ENCODE results near the gene GSN.

Gene GSN

DNA sequence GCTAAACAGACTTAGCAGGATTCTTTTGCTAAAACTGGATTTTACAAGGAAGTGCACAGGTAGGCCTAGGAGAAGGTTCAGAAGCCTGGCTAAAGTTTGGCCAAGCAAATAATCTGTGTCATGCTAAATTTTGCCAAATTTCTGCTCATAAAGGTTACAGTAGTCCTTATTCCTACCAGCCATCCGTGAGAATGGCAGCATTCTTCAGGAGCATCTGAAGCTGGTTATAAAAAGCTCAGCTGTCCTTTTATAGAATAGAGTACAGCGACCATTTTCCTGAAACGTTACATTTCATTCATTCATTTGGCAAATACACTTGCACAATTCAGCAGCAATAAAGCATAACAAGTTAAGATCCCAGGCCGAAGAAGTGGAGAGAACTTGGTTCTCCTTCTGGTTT is 6.9 kb downstream of the GSN start:
- no peak for DNase-seq

DNA sequence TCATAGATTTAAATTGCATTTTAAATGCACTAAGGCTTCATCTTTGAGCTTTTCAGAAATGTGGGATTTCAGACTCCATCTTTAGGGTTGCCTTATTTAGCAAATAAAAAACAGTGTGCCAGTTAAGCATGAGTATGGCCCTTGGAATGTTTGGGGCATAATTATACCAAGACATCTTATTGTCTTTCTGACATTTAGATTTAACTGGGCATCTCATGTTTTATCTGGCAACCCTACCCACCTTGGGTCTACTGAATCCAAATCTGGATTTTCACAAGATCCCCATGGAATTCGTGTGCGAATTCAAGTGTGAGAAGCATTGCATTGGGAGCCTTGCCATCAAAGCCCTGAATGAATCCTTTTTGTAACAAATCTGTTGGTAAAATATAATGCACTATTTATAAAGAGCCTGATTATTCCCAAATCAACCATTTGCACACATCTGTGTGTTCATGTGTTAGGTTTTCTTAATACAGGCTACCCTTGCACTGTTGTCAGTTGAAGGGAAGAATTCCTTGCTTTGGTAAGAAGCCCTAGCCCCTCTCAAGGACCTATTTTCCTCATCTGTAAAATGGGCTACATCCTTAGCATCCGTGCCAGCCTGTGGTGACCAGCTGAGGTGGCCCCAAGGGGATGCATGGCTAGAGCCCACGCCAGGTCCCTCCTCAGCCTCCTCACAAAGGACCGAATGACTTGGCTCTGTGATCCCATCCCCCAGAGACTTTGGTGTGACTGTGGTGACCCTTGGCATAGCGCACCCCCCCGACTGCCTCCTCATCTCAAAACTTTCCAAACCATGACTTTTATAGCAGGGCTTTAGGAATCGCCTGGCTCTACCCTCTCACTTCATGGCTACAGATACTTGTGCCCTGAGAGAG is 8.1 kb downstream of the GSN start:
- DNase-seq: no peak

DNA sequence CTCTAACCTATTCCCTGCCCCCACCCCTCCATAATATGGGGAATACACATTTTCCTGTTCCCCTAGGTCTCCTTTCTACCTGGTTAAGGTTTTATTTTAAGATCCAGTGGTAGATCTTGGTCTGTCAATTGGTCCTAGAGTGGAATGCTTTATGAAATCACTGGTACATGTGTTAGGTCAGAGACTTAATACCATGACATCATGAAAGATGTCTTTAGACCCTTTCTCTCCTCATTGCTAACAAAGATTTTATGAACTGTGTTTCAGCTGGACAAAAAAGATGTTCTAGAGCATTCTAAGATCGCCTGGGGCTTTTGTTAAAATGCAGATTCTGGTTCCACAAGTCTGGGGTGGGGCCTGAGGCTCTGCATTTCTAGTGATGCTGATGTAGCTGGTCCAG is 9.1 kb downstream of the GSN start:
- no peak for DNase-seq

DNA sequence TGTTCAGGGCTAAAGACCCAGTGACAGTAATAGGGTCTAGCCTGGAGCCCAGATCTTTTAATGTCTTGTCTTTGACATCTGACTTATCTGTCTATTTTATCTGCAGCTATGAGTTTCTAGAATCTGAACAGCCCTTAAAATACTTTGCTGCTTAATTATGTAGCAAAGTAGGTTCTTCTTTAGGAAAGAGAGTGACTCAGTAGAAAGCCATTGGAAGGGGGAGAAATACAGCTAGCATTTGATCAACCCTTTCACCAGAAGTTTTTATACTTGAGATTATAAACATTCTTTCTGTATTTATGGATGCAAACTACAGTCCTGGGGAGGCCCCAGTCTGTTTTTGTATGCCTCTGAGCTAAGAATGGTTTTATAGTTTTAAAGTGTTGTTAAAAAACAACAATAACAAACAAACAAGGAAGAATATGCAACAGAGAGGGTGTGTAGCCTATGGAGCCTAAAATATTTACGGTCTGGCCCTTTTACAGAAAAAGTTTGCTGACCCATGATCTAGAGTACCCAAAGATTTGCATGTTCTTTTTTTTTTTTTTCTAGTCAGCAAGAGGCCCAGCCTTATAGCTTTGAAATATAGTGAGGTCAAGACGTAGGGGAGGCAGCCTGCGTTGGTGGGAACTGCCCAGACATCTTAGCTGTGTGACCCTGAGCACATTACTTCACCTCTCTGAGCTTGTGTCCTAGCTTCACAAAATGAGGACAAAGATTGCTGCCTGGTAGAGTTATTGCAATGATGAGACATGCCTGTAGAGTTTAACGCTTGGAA is 9.7 kb downstream of the GSN start:
- DNase-seq: no peak

DNA sequence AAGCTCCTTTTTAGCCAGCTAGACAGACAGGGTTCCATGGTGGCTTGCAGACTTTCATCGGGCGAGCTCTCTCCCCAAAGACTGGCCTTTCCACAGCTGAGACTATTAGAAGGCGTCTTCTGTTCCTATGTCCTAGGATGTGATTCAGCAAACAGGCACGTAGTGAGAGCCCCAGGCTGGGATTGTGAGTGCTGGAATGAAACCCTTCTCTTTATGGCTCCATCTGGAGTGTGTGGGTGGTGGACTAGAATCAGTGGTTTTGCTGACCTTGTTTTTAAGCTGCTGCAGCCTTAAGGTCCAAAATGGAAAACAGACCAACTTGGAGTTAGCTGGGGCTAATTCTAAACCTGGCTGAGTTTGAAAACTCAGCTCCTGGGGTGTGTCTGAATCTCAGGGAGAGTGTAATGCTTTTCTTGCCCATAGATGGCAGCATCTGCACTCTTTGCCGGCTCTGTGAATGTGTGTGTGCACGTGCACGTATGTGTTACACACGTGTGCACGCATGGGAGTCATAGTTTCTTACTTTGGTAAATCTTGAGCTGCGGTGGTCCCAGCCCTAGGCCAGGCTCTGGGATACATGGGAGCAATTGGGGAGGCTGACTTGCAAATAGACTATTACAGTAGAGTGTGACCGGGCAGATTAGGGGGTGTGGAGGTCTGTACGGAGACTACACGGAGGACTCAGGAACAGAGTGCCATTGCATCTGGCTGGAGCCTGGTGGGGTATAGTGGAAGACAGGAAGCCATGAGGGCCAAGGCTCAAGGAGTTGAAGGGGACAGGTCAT is 10.7 kb downstream of the GSN start:
- DNase-seq: peak; percentile 16

DNA sequence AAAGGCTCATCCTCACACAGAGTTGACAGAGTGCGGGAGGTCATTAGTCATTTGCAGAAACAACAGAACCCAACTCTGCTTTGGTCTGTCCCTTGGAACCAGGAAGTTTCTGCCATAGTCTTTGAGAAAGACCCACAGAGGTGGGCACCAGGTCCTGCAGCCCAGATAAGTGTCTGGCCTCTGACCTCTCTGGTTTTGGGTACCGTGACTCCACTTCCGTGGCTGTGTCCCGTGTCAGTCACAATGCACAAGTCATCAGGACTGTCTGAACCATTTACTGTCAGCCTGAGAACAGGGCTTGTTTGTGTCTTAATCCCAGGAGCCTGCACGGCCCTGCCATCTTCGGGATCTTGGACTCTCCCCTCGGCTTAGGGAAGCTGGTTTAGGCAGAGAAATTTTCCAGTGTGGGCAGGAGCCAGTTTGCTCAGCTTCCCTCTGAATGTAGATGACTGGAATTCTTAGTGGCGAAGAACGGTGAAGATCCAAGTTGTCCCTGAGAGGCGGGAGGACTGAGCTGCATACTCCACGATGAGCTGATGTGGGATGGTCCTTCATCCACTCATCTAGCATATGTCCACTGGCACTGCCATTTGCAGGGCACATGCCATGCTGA is 11.9 kb downstream of the GSN start:
- DNase-seq: no peak

DNA sequence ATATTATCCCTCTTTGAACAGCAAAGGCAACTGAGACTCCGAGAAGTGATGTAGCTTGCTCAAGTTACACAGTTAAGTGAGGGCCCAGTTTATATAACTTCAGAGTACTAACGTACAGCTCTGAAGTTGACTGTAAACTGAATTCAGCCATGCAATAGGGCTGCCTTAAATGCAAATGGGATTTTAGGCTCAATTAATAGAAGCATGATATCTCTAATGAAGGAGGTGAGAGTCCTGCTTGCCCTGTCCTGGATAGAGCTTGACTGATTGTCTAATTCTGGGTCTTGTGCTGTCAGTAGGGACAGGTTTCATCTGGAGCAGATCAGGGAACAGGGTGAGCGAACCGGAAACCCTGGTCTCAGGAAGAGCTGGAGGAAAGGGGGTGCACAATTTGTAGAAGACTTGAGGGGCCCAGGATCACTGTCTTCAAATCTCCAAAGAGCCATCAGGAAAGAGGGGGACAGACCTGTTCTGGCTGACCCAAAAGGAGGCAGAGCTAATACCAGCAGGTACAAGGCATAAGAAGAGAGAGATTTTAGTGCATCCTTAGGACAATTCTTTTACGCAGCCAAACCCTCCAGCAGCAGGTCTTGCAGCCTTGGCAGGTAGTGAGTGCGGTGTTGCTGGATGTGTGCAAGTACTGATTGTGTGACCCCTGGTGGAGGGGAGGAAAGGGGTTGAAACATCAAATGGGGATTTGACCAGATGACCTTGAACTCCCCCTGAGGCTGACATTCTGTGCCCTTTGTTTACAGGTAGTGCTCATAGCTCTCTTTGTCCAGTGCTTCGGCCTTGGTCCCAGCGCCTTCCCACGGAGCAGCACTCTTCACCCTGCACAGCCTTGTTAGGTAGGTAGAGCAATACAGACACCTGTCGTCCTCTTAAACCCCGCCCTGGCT is 13.0 kb downstream of the GSN start:
- DNase-seq: no peak

DNA sequence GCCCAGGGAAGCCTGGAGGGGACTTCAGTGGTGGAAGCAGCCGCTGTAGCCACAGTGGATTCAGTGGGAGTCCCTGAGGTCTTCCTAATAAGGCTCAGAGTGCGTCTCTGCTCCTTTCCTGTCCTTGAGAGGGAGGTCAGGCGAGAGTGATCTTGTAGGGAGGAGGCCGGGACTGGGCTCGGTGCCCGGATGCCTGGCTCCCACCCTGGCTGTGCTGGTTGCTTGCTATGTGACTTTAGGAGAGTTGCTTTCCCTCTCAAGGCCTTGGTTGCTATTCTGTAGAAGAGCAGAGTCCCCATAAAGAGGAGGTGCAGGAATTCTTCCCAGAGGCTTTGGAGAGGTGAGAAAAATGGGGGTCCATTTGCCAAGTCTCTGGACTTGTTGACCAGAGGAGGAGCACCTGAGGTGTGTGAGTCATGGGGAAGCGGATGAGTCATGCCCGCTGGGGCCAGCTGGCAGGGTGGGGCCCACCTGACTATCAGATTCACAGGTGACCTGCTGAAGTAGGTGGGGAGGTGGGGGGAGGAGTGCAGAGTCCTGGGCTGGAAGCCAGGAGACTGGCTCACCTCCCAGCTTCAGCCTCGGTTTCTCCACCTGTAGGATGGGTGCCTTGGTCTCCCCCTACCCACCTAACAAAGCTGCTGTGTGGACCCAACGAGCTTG is 13.8 kb downstream of the GSN start:
- no peak for DNase-seq

DNA sequence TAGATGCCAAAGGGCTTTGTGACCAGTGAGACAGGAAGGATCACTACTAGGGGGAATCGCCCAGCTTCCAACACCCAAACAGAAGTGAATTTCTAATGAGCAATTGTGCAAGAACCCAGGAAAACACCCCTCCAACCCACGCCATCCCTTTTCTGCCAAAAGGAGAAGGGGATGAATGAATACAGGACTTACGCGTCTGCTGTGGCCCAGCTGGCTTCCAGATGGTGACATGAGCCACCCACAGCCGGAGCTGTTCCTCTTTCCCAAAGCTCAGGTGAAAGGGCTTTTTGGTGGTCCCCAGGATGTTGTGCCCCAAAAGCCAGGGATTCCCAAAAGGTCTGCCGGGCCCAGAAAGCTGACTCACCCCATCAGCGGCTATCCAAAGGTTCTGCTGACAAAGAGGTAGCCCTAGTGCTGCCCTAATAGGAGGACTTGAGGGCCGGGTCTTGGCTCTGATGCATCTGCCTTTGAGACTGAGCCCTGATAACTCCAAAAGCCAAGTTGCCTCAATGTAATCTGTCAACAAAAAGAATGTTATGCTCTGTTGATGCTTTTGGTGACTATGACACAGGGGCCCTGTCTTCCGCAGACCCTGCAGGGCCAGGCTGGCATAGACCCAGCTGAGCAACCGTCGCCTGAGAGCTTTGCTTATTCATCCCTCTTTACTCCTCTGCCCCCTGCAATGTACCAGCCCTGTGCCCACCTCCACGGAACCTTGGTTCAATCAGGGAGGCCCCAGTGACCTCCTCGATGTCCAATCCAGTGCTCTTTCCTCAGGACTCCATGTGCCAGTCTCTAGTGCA is 14.5 kb downstream of the GSN start:
- DNase-seq: no peak

DNA sequence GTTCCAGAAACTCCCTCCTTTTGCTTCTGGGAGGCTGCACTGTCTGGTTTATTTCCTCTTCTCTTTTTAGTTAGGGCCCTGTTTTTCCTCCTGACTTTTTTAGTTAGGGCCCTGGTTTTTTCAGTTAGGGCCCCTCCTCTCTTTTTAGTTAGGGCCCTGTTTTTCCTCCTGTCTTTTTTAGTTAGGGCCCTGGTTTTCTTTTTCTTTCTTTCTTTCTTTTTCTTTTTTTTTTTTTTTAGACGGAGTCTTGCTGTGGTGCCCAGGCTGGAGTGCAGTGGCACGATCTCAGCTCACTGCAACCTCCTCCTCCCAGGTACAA is 15.1 kb downstream of the GSN start:
- DNase-seq: no peak

DNA sequence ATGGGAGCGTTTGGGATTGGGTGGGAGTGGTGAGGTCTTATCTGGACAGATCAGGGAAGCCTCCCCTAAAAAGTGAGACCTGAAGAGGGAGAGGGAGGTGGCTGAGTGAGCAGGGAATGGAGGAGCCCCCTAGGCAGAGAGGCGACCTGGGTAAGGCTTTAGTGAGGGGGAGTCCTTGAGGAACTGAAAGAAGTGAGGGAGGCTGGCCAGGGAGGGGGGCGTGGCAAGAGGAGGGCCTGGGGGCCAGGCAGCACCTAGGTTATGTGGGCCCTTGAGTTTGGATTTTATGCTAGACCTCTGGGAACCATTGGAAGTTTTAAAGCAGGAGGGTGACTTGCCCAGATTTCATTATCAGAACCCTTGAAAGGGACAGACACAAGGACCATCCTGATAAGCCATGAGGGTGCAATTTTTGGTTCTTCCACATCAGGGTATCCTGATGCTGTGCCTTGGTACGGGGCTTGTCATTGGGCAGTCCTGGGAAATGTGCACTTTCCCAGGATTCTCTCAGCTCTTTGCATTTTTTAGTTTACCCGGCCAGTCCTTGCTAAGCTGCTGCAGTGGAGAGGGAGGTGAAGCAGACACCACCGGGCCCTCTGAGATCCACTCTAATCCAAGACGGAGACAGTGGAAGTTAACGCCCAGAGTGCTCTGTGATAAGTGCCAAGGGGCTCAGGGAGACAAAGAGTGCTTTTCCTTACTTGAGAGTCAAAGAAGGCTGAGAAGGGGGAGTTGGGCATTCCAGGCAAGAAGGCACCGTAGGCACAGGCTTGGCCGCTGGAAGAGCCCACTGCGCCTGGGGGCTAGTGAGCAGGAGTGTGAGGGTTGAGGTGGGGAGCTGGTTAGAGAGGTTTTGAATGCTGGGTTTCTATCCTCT is 16.1 kb downstream of the GSN start:
- no peak for DNase-seq

DNA sequence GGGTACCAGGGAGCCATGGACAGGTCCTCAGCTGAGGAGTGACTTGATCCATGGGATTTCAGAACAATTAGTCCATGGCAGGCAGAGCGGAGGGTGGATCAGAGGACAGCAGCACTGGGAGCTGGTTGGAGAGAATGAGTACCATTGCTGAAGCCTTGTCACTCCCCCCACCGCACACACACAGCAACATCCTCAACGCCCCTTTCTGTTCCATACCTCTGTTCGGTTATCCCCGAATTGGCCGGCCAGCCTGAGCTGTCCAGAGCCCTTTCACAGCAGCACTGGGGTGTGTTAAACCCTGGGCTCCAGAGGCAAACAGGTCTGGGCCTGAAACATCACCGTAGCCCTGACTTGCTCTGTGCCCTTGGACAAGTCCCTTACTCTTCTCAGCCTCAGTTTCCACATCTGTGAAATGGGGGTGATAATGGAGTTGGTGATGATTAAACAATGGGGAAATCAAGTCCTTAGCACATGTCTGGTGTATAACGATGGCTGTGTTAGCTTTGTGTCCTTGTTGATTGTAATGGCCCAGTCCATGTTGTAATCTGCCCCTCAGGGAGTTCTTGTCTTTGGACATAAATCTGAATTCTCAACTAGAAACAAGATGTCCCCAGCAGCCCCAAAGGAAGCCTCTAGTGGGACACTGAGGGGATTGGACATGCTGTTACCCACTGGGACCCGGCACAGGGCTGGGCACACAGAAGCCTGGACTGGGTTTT is 16.9 kb downstream of the GSN start:
- no peak for DNase-seq

DNA sequence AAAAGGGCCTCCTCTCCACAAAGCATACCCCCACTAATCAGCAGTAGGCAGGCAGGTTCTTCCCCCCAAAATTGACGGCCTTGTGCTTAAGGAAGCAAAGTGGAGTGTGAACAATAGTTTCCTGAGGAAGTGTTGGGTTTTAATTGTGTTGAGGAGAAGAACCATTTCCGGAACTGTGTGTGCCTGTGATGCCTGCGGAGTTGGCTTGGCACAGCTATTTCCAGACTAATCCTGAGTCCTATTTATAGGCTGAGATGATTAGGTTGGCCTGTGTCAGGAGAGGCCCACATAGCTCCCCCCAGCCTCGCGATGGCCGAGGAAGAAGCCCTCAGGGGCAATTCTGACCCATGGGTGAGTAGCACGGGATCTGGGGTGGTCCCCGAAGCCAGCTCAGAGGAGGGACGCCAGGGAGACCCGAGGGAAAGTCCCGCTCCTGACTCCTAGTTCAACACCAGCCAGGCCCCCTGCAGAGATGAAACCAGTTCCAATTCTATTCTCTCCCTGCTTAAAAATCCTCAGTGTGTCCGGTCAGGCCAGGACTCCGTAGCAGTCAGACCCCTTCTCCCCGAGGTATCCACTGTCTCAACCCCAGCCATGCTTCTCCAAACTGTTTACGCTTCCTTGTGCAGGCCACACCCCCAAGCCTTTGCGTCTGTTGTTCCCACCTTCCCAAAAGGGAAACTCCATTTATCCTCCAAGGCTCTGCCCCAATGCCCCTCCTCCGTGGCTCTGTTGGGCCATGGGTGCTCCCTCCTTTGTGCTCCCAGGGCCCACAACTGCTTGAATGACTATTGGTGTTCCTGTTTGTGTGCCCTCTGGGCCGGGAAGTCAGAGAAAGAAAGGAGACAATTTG is 18.1 kb downstream of the GSN start:
- no peak for DNase-seq

DNA sequence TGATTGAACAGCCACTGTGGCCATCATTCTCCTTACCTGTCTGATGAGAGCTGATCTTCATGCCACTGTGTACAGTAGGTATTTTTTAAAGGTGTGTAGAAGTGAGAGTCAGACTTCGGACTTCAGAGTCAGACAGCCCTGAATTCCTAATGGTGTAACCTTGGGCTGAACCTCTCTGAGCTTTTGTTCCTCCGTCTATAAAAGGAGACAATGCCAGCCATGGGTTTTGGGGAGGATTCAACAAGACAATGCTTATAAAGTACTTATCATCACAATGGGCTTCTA is 18.7 kb downstream of the GSN start:
- no peak for DNase-seq

DNA sequence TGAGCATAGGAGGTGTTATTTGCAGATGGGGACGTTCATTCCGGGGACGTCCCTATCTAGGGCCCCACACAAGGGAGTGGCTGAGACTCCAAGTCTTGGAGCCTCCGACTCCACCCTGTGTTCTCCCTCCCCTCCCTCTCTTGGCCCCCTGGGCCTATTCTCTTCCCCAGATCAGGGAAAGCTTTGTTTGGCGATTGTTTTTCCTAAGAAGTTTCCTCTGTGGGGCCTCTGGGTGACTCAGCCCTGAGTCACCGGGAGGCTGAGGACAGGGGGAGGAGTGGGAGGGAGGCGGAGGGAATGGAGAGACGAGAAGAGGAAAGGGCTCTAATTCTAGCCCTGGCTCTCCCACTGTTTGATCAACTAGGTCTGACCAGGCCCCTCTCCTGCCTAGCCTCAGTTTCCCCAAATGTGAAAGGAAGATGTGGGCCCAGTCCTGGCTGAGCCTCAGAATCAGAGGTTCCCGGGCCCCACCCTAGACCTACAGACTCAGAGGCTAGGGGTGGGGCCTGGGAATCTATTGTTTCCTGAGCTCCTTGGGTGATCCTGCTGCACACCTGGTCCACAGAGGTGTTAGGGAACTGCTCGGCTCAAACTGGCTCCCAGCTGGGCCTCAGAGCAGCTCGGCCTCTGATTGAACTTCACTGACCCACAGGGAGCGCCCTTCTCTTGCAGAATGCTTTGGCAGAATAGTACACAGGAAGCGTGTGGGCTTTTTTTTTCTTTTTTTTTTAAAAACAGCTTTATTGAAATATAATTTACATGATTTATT is 19.2 kb downstream of the GSN start:
- DNase-seq: no peak

DNA sequence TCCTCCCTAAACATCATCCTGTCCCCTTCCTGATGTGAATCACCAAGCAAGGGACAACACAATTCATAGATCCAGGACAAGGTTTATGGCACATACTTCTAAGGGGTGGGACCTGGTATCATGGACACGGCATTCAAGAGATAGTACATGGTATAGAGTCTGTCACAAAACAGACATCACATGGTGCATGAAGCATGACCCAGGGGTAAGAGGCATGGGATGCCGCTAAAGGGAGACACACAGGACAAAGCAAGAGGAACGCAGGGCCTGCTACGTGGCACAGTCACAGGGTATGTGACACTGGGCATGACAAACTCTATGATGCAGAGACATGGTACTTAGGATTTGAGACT is 20.7 kb downstream of the GSN start:
- no peak for DNase-seq

DNA sequence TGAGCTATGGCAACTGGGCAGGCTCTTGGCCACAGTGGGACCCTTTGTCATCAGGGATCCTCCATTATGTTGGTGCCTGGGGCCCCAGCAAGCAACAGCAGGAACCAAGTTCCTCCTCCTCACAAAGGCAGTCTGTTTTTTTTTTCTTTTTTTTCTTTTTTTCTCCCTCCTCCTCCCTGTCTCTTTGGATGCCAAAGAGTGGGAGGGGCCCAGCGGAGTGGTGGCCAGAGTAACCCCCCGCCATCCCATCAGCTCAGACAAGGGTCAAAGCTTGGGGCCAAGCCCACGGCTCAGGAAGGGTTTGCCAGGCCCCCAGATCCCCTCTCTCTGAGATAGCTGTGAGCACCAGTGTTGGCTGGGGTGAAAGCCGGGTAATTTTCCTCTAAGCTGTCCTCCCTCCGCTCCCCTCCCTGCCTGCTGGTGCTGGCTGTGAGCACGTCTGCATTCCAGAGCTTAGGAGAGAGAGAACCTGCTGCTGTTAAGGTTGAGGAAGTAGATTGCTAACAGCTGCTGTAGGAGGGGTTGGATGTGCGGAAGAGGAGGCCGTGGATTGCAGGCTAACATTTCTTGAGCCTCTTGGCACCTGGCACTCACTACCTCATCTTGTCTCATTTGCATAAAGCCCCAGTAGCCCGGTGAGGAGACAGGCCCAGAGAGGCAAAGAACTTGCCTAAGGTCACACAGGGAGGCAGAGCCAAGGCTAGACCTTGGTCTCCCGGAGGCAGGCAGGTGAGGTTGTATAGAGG is 21.2 kb downstream of the GSN start:
- no peak for DNase-seq
